Mucosa of rectum (tissue), 2 donors: ENCODE data around the gene ACOT13.
"Not testable (repeated sequence)": the region's sequence is repeated elsewhere in the genome, so short reads cannot be mapped to it uniquely, and the experiment has no call there.

Source experiments
- H3K27ac ChIP-seq, 2 donors: one replicate each; pipeline ENCODE4 v1.7.0; 2013; ENCODE audit warnings: inconsistent platforms in 2 of 2, low read depth in 2 of 2, low read length in 2 of 2
- H3K27me3 ChIP-seq, 2 donors: one replicate each; pipeline ENCODE4 v1.7.0; 2013; ENCODE audit warnings: low read length in 2 of 2; ENCODE audit not compliant: control insufficient read depth in 2 of 2, insufficient read depth in 2 of 2
- H3K36me3 ChIP-seq, 2 donors: one replicate each; pipeline ENCODE4 v1.7.0; 2013; ENCODE audit warnings: low read length in 2 of 2; ENCODE audit not compliant: control insufficient read depth in 2 of 2, insufficient read depth in 2 of 2
- H3K4me1 ChIP-seq, 2 donors: one replicate each; pipeline ENCODE4 v1.7.0; 2013; ENCODE audit warnings: low read length in 2 of 2, mild to moderate bottlenecking in 1 of 2; ENCODE audit not compliant: control insufficient read depth in 2 of 2, insufficient read depth in 2 of 2
- H3K4me3 ChIP-seq, 2 donors: one replicate each; pipeline ENCODE4 v1.7.0; 2013; ENCODE audit warnings: low read length in 2 of 2
- H3K9ac ChIP-seq, 2 donors: one replicate each; pipeline ENCODE4 v1.7.0; 2013; ENCODE audit warnings: low read length in 2 of 2, low read depth in 1 of 2, mild to moderate bottlenecking in 1 of 2
- H3K9me3 ChIP-seq, 2 donors: one replicate each; pipeline ENCODE4 v1.7.0; 2013; ENCODE audit warnings: low read length in 2 of 2; ENCODE audit not compliant: control insufficient read depth in 2 of 2
- donor health status: healthy.
- donor health status: Normal muscosa, but diverticular disease.

The ACOT13 gene

DNA sequence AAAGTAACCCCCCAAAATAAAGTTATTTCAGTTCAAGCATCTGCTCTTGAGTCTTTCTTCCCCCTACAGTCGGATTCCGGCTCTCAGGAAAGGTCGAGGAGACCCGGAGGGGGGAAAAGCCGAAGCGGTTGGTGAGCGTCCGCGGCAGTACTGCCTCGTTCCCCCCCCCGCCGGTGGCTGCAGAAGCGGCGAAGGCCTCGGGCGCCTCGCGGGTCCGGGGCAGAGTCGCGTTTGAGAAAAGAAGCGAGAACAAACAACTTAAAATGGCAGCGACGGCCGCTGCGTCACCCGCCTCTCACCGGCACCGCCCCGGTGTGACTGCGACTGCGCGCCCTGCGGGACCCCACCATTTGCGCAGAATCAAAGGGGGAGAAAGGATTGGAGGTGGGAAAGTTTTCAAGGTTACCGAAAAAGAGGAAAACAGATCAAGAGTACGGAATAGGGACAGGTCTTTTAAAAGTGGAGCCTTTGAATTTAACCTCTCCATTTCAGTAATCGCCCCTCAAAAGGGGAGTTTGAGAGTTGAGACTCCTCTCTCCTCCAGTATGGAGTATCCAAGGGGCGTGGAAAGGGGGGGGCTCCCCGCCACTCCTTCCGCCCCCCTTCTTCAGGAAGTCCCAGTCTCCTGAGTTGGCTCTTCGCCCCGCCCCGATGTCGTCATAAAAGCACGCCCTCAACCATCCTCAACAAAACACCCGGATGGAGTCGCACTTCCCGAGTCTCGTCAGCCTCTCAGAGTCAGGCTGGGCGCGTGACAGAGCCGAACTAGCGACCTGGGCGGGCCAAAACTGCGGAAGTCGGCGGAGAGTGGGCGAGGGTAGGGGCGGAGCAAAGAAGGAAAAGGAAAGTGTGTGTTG is 54.0 kb downstream of the ACOT13 start:
- Histone ChIP-seq H3K9ac (peak overlapping the region; percentile 98 to 100), H3K27me3 (no peaks in the 10 kb centered on the region), H3K27ac (peak overlapping the region; percentile 100), H3K4me1 (peaks cover 21 to 26% of the 10 kb centered on the region in 2 donors), H3K4me3 (peak overlapping the region; percentile 93 to 98), H3K36me3 (peaks cover 6% of the 10 kb centered on the region in 2 donors), H3K9me3 (no peaks in the 10 kb centered on the region)

DNA sequence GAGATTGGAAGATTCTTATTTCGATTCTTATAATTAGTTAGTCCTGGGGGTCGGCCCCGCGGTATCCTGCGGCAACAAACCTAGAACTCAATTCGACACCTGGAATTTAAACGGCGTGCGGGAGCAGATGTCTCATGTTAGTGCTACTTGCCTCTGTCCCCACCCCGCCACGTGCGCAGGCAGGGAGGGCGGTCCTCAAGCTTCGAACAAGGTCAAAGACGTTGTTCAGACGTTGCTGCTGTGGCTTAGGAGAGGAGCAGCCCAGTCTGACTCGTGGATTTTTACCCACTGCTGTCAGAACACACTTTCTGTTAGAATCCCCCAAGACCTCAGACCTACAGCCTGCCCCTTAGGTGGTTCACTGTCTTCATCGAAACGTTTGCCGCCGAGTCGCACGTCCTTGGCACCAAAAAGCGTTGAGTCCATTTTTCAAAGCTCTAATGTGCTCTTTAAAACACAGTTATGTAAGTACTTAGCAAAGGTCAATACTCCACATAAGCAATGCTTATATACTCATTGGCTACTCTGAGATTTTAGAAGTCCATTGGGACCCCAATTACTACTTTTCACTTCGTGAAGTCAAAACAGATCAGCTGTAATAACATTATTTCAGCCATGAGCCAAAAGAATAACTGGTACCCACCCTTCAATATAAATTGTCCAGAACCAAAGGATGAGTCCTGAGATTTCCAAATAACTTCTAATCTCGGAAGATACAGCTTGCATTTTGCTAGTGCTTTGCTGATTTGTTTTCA is 54.8 kb downstream of the ACOT13 start:
- Histone ChIP-seq H3K9ac (peak overlapping the region; percentile 92 to 98), H3K27me3 (no peaks in the 10 kb centered on the region), H3K4me3 (peak overlapping the region; percentile 87 to 90), H3K9me3 (no peaks in the 10 kb centered on the region), H3K27ac (peak overlapping the region; percentile 97 to 100), H3K4me1 (peaks cover 13 to 22% of the 10 kb centered on the region in 2 donors), H3K36me3 (peaks cover 0 to 3% of the 10 kb centered on the region in 2 donors)

DNA sequence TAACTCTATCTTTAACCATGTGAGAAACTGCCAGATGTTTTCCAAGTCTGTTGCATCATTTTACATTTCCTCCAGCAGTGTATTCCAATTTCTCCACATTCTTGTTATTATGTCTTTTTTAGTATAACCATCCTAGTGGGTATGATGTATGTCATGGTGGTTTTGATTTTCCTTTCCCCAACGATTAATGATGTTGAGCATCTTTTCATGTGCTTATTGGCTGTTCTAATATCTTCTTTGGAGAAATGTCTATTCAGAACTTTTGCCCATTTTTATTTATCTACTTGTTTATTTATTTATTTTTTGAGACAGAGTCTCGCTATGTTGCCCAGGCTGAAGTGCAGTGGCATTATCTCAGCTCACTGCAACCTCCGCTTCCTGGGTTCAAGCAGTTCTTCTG is 56.4 kb downstream of the ACOT13 start:
- H3K36me3 ChIP-seq: no peaks in the 10 kb centered on the region
- no peak overlapping the region for H3K9ac ChIP-seq

DNA sequence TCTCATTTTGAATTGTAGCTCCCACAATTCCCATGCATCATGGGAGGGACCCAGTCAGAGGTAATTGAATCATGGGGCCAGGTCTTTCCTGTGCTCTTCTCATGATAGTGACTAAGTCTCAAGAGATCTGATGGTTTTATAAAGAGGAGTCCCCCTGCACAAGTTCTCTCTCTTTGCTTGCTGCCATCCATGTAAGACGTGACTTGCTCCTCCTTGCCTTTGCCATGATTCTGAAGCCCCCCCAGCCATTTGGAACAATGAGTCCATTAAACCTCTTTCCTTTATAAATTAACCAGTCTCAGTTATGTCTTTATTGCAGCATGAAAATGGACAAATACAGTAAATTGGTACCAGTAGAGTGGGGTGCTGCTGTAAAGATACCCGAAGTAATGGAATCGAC is 63.8 kb downstream of the ACOT13 start:
- H3K9ac ChIP-seq, H3K9me3 ChIP-seq, H3K4me3 ChIP-seq, H3K36me3 ChIP-seq, H3K27me3 ChIP-seq, H3K4me1 ChIP-seq, H3K27ac ChIP-seq: not testable (repeated sequence)

More for the DNA sequence above, 56.4 kb downstream of the ACOT13 start:
- Histone ChIP-seq H3K9me3 (no peaks in the 10 kb centered on the region), H3K4me3 (no peak overlapping the region), H3K27me3 (no peaks in the 10 kb centered on the region), H3K27ac (no peak overlapping the region), H3K4me1 (peaks cover 7 to 13% of the 10 kb centered on the region in 2 donors)

DNA sequence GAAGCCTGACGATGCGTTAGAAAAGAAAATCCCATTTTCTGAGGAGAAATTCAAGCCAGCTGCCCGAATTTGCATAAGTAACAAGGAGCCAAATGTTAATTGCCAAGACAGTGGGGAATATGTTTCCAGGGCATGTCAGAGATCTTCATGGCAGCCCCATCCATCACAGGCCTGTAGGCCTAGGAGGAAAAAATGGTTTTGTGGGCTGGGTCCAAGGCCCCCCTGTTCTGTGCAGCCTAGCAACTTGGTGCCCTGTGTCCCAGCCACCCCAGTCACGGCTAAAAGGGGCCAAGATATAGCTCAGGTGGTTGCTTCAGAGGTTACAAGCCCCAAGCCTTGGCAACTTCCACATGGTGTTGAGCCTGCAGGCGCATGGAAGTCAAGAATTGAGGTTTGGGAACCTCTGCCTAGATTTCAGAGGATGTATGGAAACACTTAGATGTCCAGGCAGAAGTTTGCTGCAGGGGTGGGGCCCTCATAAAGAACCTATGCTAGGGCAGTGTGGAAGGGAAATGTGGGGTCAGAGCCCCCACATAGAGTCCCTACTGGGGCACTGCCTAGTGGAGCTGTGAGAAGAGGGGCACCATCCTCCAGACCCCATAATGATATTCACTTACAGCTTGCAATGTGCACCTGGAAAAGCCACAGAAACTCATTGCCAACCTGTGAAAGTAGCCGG is 64.7 kb downstream of the ACOT13 start:
- not testable (repeated sequence) for H3K27me3 ChIP-seq, H3K9me3 ChIP-seq, H3K27ac ChIP-seq, H3K36me3 ChIP-seq, H3K4me3 ChIP-seq, H3K4me1 ChIP-seq, H3K9ac ChIP-seq

DNA sequence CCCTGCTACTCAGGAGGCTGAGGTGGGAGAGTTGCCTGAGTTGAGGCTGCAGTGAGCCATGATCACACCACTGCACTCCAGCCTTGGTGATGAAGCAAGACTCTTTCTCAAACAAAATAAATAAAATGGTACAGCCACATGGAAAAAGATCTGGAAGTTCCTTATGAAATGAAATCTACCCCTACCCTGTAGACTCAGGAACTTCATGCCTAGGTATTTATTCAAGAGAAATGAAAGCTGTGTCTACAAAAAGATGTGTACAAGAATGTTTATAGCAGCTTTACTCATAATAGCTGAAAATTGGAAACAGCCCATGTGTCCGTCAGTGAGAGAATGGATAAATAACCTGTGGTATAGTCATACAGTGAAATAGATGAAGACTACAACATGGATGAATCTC is 67.3 kb downstream of the ACOT13 start:
- Histone ChIP-seq H3K9me3 (peaks cover 0 to 9% of the 10 kb centered on the region in 2 donors), H3K27ac (no peak overlapping the region), H3K4me1 (no peaks in the 10 kb centered on the region), H3K27me3 (no peaks in the 10 kb centered on the region), H3K36me3 (no peaks in the 10 kb centered on the region), H3K9ac (no peak overlapping the region), H3K4me3 (no peak overlapping the region)

DNA sequence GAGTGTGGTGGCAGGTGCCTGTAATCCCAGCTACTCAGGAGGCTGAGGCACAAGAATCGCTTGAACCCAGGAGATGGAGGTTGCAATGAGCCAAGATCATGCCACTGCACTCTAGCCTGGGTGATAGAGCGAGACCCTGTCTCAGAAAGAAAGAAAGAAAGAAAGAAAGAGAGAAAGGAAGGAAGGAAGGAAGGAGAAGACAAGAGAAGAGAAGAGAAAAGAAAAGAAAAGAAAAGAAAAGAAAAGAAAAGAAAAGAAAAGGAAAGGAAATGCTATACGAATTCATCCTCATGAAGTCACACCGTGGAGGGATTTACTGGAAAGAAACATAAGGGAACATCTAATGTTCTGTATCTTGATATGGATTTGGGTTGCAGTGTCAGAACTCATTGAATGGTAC is 67.8 kb downstream of the ACOT13 start:
- not testable (repeated sequence) for H3K4me1 ChIP-seq, H3K9me3 ChIP-seq, H3K27ac ChIP-seq, H3K4me3 ChIP-seq, H3K36me3 ChIP-seq, H3K9ac ChIP-seq, H3K27me3 ChIP-seq

DNA sequence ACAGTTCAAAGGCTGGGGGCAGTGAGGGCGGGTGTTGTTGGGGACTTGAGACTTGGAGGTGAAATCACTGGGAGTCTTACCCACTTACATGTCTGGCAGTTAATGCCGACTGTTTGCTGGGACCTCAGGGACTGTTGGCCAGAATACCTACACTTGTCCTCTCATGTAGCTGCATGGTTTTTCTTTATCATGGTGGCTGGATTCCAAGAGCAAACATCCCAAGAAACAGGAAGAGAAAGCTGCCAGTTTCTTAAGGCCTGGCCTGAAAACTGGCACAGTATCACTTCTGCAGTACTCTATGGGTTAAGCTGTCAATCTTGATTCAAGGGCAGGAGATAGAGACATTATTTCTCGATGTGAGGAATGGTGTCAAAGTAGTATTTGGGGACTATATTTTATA is 71.9 kb downstream of the ACOT13 start:
- peaks cover 0 to 3% of the 10 kb centered on the region in 2 donors for H3K4me1 ChIP-seq
- H3K4me3 ChIP-seq: no peak overlapping the region
- no peaks in the 10 kb centered on the region for H3K36me3 ChIP-seq
- no peak overlapping the region for H3K27ac ChIP-seq
- H3K9ac ChIP-seq: no peak overlapping the region
- H3K27me3 ChIP-seq: no peaks in the 10 kb centered on the region
- no peaks in the 10 kb centered on the region for H3K9me3 ChIP-seq

DNA sequence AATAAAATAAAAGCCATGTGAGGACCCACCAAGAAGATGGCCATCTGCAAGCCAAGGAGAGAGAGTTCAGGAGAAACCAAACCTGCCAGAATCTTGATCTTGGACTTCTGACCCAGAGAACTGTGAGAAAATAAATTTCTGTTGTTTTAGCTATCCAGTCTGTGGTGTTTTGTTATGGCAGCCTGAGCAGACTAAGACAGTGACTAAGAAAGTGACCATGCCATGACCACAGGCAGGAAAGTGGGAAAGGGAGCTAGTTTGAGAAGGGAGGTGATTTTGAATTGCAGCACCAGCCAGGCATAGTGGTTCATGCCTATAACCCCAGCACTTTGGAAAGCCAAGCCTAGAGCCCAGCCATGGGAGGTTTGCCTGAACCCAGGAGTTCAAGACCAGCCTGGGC is 74.0 kb downstream of the ACOT13 start:
- H3K27ac ChIP-seq: no peak overlapping the region

DNA sequence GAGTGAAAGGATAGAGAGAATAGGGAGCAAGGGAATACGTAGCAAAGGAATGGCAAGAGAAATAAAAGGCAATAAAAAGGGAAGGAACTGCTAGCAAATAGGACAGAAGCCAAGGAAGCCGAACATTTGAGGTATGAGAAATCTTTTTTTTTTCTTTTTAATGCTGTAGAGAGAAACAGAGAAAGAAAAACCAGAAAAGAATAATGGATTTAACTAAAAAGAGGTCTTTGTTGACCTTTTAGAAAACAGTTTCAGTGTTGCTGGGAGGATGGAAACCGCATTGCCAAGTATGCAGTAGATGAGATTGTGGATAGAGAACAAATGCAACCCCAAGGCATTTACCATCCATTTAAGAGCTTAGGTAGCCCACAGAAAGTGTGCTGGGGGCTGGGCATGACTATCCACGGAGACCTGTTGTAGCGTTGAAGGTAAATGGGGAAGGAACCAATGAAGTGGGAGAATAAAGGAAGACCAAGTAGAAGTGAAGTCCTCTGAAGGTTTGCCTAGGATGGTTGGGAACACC is 75.4 kb downstream of the ACOT13 start:
- no peak overlapping the region for H3K27ac ChIP-seq
- H3K36me3 ChIP-seq: no peaks in the 10 kb centered on the region
- no peak overlapping the region for H3K4me3 ChIP-seq
- no peaks in the 10 kb centered on the region for H3K27me3 ChIP-seq
- no peak overlapping the region for H3K9ac ChIP-seq
- peaks cover 0 to 3% of the 10 kb centered on the region in 2 donors for H3K4me1 ChIP-seq
- no peaks in the 10 kb centered on the region for H3K9me3 ChIP-seq

More for the DNA sequence above, 74.0 kb downstream of the ACOT13 start:
- Histone ChIP-seq H3K27me3 (no peaks in the 10 kb centered on the region), H3K4me1 (peaks cover 0 to 3% of the 10 kb centered on the region in 2 donors), H3K4me3 (no peak overlapping the region), H3K9me3 (no peaks in the 10 kb centered on the region), H3K36me3 (no peaks in the 10 kb centered on the region), H3K9ac (no peak overlapping the region)
